Endothelial cell (in vitro differentiated cells): ENCODE measurements around the gene TCN1. TPM values are rescaled to one million over a fixed set of nuclear protein-coding genes. Genes with fewer than 3 reads are reported as not detected.
"Not testable (repeated sequence)": the region's sequence is repeated elsewhere in the genome, so short reads cannot be mapped to it uniquely, and the experiment has no call there.

Source experiments
- DNase-seq: peaks from one replicate; pipeline ENCODE4 v3.0.0; 2021; ENCODE audit warnings: low spot score
- H3K27ac Mint-ChIP-seq: one replicate; pipeline ENCODE4 v1.8.0; 2021; ENCODE audit warnings: mixed read lengths, inconsistent platforms; ENCODE audit not compliant: unreplicated experiment
- H3K27me3 Mint-ChIP-seq: one replicate; pipeline ENCODE4 v1.8.0; 2021; ENCODE audit warnings: mild to moderate bottlenecking, moderate library complexity, mixed read lengths, inconsistent platforms; ENCODE audit not compliant: unreplicated experiment
- H3K36me3 Mint-ChIP-seq: one replicate; pipeline ENCODE4 v1.8.0; 2021; ENCODE audit warnings: mild to moderate bottlenecking, low read depth, mixed read lengths, inconsistent platforms; ENCODE audit not compliant: unreplicated experiment
- H3K4me1 Mint-ChIP-seq: one replicate; pipeline ENCODE4 v1.8.0; 2021; ENCODE audit warnings: mild to moderate bottlenecking, mixed read lengths, inconsistent platforms; ENCODE audit not compliant: unreplicated experiment
- H3K4me3 Mint-ChIP-seq: one replicate; pipeline ENCODE4 v1.8.0; 2021; ENCODE audit warnings: mild to moderate bottlenecking, mixed read lengths, inconsistent platforms; ENCODE audit not compliant: unreplicated experiment
- H3K9me3 Mint-ChIP-seq: one replicate; pipeline ENCODE4 v1.8.0; 2021; ENCODE audit warnings: mixed read lengths, inconsistent platforms; ENCODE audit not compliant: unreplicated experiment
- CTCF ChIP-seq: fragments of 200-600 bp; sonication (generic); IDR thresholded peaks from one replicate; pipeline ENCODE4 v1.5.0; 2021; ENCODE audit warnings: antibody characterized with exemption; ENCODE audit not compliant: unreplicated experiment
- total RNA-seq: library from RNA; stranded (reverse); fragmentation: NEBNext Ultra II Directional; extraction: Animal tissue kit (Norgen Biotek cat#: 25700); gene quantifications from one replicate; pipeline ENCODE4 v1.2.1, GENCODE V29; 2021; ENCODE audit not compliant: unreplicated experiment

TCN1 gene
- total RNA-seq, 1 donor from 2014 or later, result not detected

GRCh38 chr11:59859673-59860072 lies 6.6 kb downstream of the TCN1 start:
- DNase-seq, result no peak
- no peaks in the 10 kb centered on the region for H3K9me3 Mint-ChIP-seq
- H3K27me3 Mint-ChIP-seq, result peaks cover 1% of the 10 kb centered on the region
- H3K36me3 Mint-ChIP-seq, result no peaks in the 10 kb centered on the region
- no peak overlapping the region for H3K4me3 Mint-ChIP-seq
- H3K27ac Mint-ChIP-seq, result no peak overlapping the region
- H3K4me1 Mint-ChIP-seq, result peaks cover 7% of the 10 kb centered on the region
- TF ChIP-seq CTCF, result no peak

GRCh38 chr11:59857439-59858434 lies 8.6 kb downstream of the TCN1 start:
- H3K4me1 Mint-ChIP-seq, result peaks cover 7% of the 10 kb centered on the region
- no peak overlapping the region for H3K4me3 Mint-ChIP-seq
- TF ChIP-seq CTCF, result no peak
- no peaks in the 10 kb centered on the region for H3K9me3 Mint-ChIP-seq
- H3K36me3 Mint-ChIP-seq, result no peaks in the 10 kb centered on the region
- DNase-seq, result no peak
- no peak overlapping the region for H3K27ac Mint-ChIP-seq
- H3K27me3 Mint-ChIP-seq, result peaks cover 1% of the 10 kb centered on the region

GRCh38 chr11:59854871-59855270 lies 11.4 kb downstream of the TCN1 start:
- no peak for DNase-seq
- peaks cover 1% of the 10 kb centered on the region for H3K27me3 Mint-ChIP-seq
- TF ChIP-seq CTCF, result no peak
- no peak overlapping the region for H3K27ac Mint-ChIP-seq
- H3K9me3 Mint-ChIP-seq, result no peaks in the 10 kb centered on the region
- no peaks in the 10 kb centered on the region for H3K36me3 Mint-ChIP-seq
- H3K4me3 Mint-ChIP-seq, result no peak overlapping the region
- H3K4me1 Mint-ChIP-seq, result peaks cover 7% of the 10 kb centered on the region

GRCh38 chr11:59851416-59851815 lies 14.9 kb downstream of the TCN1 start:
- H3K36me3 Mint-ChIP-seq, DNase-seq, H3K27ac Mint-ChIP-seq, H3K4me3 Mint-ChIP-seq, H3K4me1 Mint-ChIP-seq, H3K9me3 Mint-ChIP-seq, H3K27me3 Mint-ChIP-seq: not testable (repeated sequence)

GRCh38 chr11:59849551-59849950 lies 16.7 kb downstream of the TCN1 start:
- H3K27ac Mint-ChIP-seq, H3K27me3 Mint-ChIP-seq, H3K4me3 Mint-ChIP-seq, H3K4me1 Mint-ChIP-seq, H3K9me3 Mint-ChIP-seq, H3K36me3 Mint-ChIP-seq, DNase-seq: not testable (repeated sequence)

GRCh38 chr11:59849129-59849528 lies 17.2 kb downstream of the TCN1 start:
- H3K27ac Mint-ChIP-seq, result no peak overlapping the region
- no peak overlapping the region for H3K4me3 Mint-ChIP-seq
- DNase-seq, result no peak
- no peaks in the 10 kb centered on the region for H3K9me3 Mint-ChIP-seq
- H3K27me3 Mint-ChIP-seq, result peaks cover 1% of the 10 kb centered on the region
- no peak for TF ChIP-seq CTCF
- H3K4me1 Mint-ChIP-seq, result no peaks in the 10 kb centered on the region
- no peaks in the 10 kb centered on the region for H3K36me3 Mint-ChIP-seq

GRCh38 chr11:59848439-59848838 lies 17.8 kb downstream of the TCN1 start:
- not testable (repeated sequence) for H3K36me3 Mint-ChIP-seq, H3K27me3 Mint-ChIP-seq, H3K9me3 Mint-ChIP-seq, H3K4me1 Mint-ChIP-seq, H3K27ac Mint-ChIP-seq, H3K4me3 Mint-ChIP-seq, DNase-seq
